K562 (cell line): Measurements from ENCODE around the gene LINGO3. TPM values are rescaled to one million over a fixed set of nuclear protein-coding genes. Genes with fewer than 3 reads are reported as not detected.
A peak's percentile ranks its signal among the peaks of the same experiment; 100 is the strongest.

Source experiments
- CBX3 ChIP-seq, 2 experiments: IDR thresholded peaks; 1 replicate in 1 of 2; 2 replicates in 1 of 2; pipeline ENCODE4 v1.6.1; 2012; ENCODE audit warnings: inconsistent platforms in 2 of 2, low read length in 2 of 2, borderline replicate concordance in 1 of 2, control low read depth in 1 of 2
- CXXC5 ChIP-seq: fragments of 250-450 bp; sonication (Bioruptor Pico); IDR thresholded peaks from 2 replicates; pipeline ENCODE4 v1.8.0; 2022; ENCODE audit warnings: inconsistent platforms, mild to moderate bottlenecking, moderate library complexity
- HCFC1 ChIP-seq: IDR thresholded peaks from 2 replicates; pipeline ENCODE4 v1.6.1; 2012; ENCODE audit warnings: low read depth, low read length, improper control_type of control experiment
- HMGN3 ChIP-seq: IDR thresholded peaks from 2 replicates; pipeline ENCODE4 v1.6.1; 2011; ENCODE audit warnings: borderline replicate concordance, low read depth, mild to moderate bottlenecking, mixed read lengths, low read length; ENCODE audit not compliant: insufficient read length; ENCODE audit errors: extremely low read depth
- L3MBTL2 ChIP-seq: fragments of 450-650 bp; IDR thresholded peaks from 2 replicates; pipeline ENCODE4 v1.6.1; 2016; ENCODE audit warnings: mild to moderate bottlenecking, moderate library complexity
- NR1H2 ChIP-seq: sonication (generic); formaldehyde crosslinking; IDR thresholded peaks from 2 replicates; pipeline ENCODE4 v1.4.0; 2020; ENCODE audit warnings: mild to moderate bottlenecking, missing genetic modification reagents
- NR2C2 ChIP-seq, 2 experiments: fragments of 200-800 bp in 1 of 2; sonication (Bioruptor generic) in 1 of 2; sonication (generic) in 1 of 2; formaldehyde crosslinking in 1 of 2; IDR thresholded peaks; 2 replicates each; pipeline versions ENCODE4 v1.6.1 to v1.8.0; 2016 to 2022; ENCODE audit warnings: mild to moderate bottlenecking in 1 of 2, missing compliant biosample characterization in 1 of 2, missing genetic modification characterization in 1 of 2, missing genetic modification reagents in 1 of 2
- PRDM10 ChIP-seq: fragments of 450-650 bp; IDR thresholded peaks from 2 replicates; pipeline ENCODE4 v1.6.1; 2018; ENCODE audit not compliant: partially characterized antibody
- PTBP1 ChIP-seq: fragments of 200-400 bp; formaldehyde crosslinking; IDR thresholded peaks from 2 replicates; pipeline ENCODE4 v1.6.1; 2017; ENCODE audit warnings: low read depth, low read length
- RB1 ChIP-seq: fragments of 450-650 bp; IDR thresholded peaks from 2 replicates; pipeline ENCODE4 v1.6.1; 2017; ENCODE audit warnings: low read depth, mild to moderate bottlenecking
- SMARCA5 ChIP-seq: fragments of 450-650 bp; IDR thresholded peaks from 2 replicates; pipeline ENCODE4 v1.6.1; 2016
- ZBED1 ChIP-seq: IDR thresholded peaks from 2 replicates; pipeline ENCODE4 v1.6.1; 2014
- ZNF511 ChIP-seq: sonication (generic); formaldehyde crosslinking; IDR thresholded peaks from 2 replicates; pipeline ENCODE4 v1.8.0; 2022; ENCODE audit warnings: mild to moderate bottlenecking, missing genetic modification reagents
- ZSCAN29 ChIP-seq: fragments of 450-650 bp; IDR thresholded peaks from 2 replicates; pipeline ENCODE4 v1.6.1; 2017
- polyA plus RNA-seq, 8 experiments: library from polyadenylated mRNA; depleted of rRNA in 4 of 8; stranded (reverse) in 5 of 8; unstranded in 3 of 8; fragments of >200 nt; fragmentation: Nextera tagmentation in 2 of 8; fragmentation: Illumina TruSeq in 1 of 8; extraction: Ambion mirVana in 2 of 8; extraction: Trizol in 1 of 8; gene quantifications; 2 replicates each; pipeline versions ENCODE4 v1.2.1 to v1.2.3, GENCODE V29; 2011 to 2014; ENCODE audit warnings: inconsistent platforms in 1 of 8, missing spikeins in 1 of 8
- total RNA-seq, 7 experiments: library from RNA; depleted of rRNA in 6 of 7; stranded (reverse); fragments of >200 nt in 6 of 7; fragmentation: Illumina TruSeq in 2 of 7; extraction: Trizol in 2 of 7; gene quantifications; 2 replicates each; pipeline versions ENCODE4 v1.2.1 to v1.2.3, GENCODE V29; 2011 to 2021; ENCODE audit warnings: low replicate concordance in 1 of 7
- TF ChIP-seq, protein P1 (sequence below): sonication (generic); formaldehyde crosslinking; IDR thresholded peaks from 2 replicates; pipeline ENCODE4 v1.9.0; 2022; ENCODE audit warnings: mild to moderate bottlenecking, missing genetic modification reagents
- TF ChIP-seq, protein P2 (sequence below): sonication (generic); formaldehyde crosslinking; IDR thresholded peaks from 2 replicates; pipeline ENCODE4 v1.8.1; 2023; ENCODE audit warnings: mild to moderate bottlenecking, missing genetic modification reagents
- TF ChIP-seq, protein P3 (sequence below), 2 experiments: IDR thresholded peaks; 2 replicates each; pipeline ENCODE4 v1.6.1; 2011; ENCODE audit warnings: borderline replicate concordance in 1 of 2, control low read depth in 1 of 2, low read depth in 1 of 2, low read length in 1 of 2, mild to moderate bottlenecking in 1 of 2, mixed read lengths in 1 of 2, moderate library complexity in 1 of 2; ENCODE audit not compliant: insufficient read depth in 1 of 2, insufficient read length in 1 of 2, poor library complexity in 1 of 2, severe bottlenecking in 1 of 2; ENCODE audit errors: extremely low read depth in 1 of 2
- TF ChIP-seq, protein P4 (sequence below), 2 experiments: fragments of 450-650 bp; conservative IDR thresholded peaks; 2 replicates each; pipeline ENCODE4 v1.6.1; 2017; ENCODE audit warnings: mild to moderate bottlenecking in 2 of 2, moderate library complexity in 2 of 2

Gene LINGO3
- total and polyA plus RNA-seq, 9 of the 15 experiments (the other 6 are each of a cell fraction or from before 2014, with no cell fraction given) = 0.03 to 0.05 (median 0.03) TPM; not detected in 6

GRCh38 chr19:2308114-2308556, at the start of gene LINGO3 (continued):
- TF ChIP-seq, protein P1, sequence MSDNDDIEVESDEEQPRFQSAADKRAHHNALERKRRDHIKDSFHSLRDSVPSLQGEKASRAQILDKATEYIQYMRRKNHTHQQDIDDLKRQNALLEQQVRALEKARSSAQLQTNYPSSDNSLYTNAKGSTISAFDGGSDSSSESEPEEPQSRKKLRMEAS (CRISPR knock-in tag) = peak; percentile 83
- TF ChIP-seq, protein P2, sequence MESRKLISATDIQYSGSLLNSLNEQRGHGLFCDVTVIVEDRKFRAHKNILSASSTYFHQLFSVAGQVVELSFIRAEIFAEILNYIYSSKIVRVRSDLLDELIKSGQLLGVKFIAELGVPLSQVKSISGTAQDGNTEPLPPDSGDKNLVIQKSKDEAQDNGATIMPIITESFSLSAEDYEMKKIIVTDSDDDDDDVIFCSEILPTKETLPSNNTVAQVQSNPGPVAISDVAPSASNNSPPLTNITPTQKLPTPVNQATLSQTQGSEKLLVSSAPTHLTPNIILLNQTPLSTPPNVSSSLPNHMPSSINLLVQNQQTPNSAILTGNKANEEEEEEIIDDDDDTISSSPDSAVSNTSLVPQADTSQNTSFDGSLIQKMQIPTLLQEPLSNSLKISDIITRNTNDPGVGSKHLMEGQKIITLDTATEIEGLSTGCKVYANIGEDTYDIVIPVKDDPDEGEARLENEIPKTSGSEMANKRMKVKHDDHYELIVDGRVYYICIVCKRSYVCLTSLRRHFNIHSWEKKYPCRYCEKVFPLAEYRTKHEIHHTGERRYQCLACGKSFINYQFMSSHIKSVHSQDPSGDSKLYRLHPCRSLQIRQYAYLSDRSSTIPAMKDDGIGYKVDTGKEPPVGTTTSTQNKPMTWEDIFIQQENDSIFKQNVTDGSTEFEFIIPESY (CRISPR knock-in tag) = peak; percentile 37; the same call in 1 of the 2 replicates
- TF ChIP-seq PTBP1 = no peak
- TF ChIP-seq ZNF511 (CRISPR knock-in tag) = no peak; the same call in 1 of the 2 replicates
- no peak for TF ChIP-seq ZBED1
- no peak for TF ChIP-seq NR1H2
- no peak for TF ChIP-seq ZSCAN29
- peak; percentile 48; the same call in 1 of the 2 replicates for TF ChIP-seq CXXC5
- TF ChIP-seq, protein P3, sequence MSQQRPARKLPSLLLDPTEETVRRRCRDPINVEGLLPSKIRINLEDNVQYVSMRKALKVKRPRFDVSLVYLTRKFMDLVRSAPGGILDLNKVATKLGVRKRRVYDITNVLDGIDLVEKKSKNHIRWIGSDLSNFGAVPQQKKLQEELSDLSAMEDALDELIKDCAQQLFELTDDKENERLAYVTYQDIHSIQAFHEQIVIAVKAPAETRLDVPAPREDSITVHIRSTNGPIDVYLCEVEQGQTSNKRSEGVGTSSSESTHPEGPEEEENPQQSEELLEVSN (IDR thresholded peaks at IDR 0.05; ENCODE audit: borderline replicate concordance in 1 of 2, extremely low read depth in 1 of 2, insufficient read depth in 1 of 2, insufficient read length in 1 of 2, low read depth in 1 of 2, low read length in 1 of 2, poor library complexity in 1 of 2, severe bottlenecking in 1 of 2) = peak; percentile 71 to 93
- no peak for TF ChIP-seq CBX3 (IDR thresholded peaks at IDR 0.05; ENCODE audit: borderline replicate concordance in 1 of 2, low read length in 2 of 2)
- 0 out of 2 replicates have a peak, but pooled peaks have one; percentile 27 for TF ChIP-seq NR2C2 (CRISPR knock-in tag; IDR thresholded peaks at IDR 0.05)
- no peak for TF ChIP-seq NR2C2 (tag; IDR thresholded peaks at IDR 0.05)
- peak; percentile 58 for TF ChIP-seq PRDM10
- TF ChIP-seq, protein P4, sequence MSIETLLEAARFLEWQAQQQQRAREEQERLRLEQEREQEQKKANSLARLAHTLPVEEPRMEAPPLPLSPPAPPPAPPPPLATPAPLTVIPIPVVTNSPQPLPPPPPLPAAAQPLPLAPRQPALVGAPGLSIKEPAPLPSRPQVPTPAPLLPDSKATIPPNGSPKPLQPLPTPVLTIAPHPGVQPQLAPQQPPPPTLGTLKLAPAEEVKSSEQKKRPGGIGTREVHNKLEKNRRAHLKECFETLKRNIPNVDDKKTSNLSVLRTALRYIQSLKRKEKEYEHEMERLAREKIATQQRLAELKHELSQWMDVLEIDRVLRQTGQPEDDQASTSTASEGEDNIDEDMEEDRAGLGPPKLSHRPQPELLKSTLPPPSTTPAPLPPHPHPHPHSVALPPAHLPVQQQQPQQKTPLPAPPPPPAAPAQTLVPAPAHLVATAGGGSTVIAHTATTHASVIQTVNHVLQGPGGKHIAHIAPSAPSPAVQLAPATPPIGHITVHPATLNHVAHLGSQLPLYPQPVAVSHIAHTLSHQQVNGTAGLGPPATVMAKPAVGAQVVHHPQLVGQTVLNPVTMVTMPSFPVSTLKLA (conservative IDR thresholded peaks at IDR 0.05) = 0 out of 4 replicates have a peak, but pooled peaks of 1 of the 2 experiments have one; percentile 20
- TF ChIP-seq HMGN3 = peak; percentile 38
- TF ChIP-seq L3MBTL2 = peak; percentile 88
- TF ChIP-seq HCFC1 = no peak
- TF ChIP-seq SMARCA5 = no peak
- peak; percentile 38; the same call in 1 of the 2 replicates for TF ChIP-seq RB1
